HG03135 (cell line): ENCODE measurements around the gene STUB1.

Experiments
- ATAC-seq: cut with Tn5 transposase; IDR thresholded peaks from one replicate; pipeline ENCODE4 v1.9.1; 2021; ENCODE audit warnings: mild to moderate bottlenecking, moderate library complexity; ENCODE audit not compliant: unreplicated experiment

The STUB1 gene

GRCh38 chr16:643050-643368 is 37.2 kb upstream of the STUB1 start:
- no peak for ATAC-seq

DNA sequence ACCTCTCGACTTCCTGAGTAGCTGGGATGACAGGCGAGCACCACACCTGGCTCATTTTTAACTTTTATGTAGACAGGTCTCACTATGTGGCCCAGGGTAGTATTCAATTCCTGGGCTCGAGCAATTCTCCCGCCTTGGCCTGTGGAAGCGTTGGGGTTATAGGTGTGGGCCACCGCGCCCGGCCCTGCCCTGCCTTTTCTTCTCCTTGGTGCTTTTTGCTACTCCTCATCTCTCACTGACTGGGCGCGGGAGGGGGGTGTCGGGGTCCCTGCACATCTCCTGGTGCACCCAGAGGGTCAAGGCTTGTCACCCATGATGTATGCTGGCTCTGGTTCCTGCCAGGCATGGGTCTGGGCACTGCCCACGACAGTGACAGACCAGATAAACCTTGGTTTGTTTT is 35.7 kb upstream of the STUB1 start:
- ATAC-seq, result no peak

- no peak for ATAC-seq
Measured at GRCh38 chr16:645852-646678, 34.1 kb upstream of the STUB1 start.

DNA sequence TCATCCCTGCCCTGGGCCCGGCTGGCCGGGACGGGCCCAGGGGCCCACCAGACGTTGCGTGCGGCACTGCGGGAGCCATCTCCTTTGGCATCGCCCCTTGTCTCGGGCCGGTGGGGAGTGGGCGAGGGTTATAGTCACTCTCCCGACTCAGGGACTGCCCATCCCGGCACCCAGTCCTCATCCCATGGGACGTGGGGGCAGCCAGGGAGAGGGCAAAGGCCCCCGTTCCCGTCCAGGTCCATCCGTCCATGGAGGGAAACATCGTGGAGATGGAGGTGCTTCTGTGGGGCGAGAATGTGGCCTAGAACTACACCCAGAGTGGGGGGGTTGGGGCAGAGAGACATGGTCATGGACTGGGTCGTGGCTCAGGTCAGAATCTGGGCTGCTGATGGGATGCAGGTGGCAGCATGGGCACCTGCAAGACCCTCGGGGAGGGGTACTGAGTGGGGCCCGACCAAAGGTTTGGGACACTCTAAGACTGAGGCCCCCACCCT is 33.5 kb upstream of the STUB1 start:
- no peak for ATAC-seq

DNA sequence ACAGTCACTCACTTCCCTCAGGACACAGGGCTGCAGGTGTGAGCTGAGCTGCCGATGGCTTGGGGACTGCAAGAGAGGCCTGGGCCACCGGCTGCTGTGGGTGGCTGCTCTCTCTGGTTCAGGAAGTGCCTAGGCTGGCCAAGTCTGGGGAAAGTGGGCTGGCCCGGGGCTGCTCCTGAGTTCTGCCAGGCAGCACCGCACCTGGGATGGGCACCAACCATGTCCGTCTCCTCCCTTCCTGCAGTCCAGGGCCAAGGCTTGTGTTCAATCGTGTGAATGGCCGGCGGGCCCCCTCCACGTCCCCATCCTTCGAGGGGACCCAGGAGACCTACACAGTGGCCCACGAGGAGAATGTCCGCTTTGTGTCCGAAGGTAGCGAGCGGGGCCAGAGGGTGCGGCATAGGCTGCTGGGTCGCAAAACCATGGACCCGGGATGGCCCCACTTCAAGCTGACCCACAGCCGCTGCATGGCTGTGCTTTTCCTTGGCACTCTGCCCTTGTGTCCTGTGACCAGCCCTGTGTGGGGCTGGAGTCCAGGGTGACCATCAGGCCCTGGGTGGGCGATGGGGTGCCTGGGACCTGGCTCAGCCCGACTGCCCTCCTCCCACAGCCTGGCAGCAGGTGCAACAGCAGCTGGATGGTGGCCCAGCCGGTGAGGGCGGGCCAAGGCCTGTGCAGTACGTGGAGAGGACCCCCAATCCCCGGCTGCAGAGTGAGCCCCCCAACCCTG is 32.9 kb upstream of the STUB1 start:
- no peak for ATAC-seq

DNA sequence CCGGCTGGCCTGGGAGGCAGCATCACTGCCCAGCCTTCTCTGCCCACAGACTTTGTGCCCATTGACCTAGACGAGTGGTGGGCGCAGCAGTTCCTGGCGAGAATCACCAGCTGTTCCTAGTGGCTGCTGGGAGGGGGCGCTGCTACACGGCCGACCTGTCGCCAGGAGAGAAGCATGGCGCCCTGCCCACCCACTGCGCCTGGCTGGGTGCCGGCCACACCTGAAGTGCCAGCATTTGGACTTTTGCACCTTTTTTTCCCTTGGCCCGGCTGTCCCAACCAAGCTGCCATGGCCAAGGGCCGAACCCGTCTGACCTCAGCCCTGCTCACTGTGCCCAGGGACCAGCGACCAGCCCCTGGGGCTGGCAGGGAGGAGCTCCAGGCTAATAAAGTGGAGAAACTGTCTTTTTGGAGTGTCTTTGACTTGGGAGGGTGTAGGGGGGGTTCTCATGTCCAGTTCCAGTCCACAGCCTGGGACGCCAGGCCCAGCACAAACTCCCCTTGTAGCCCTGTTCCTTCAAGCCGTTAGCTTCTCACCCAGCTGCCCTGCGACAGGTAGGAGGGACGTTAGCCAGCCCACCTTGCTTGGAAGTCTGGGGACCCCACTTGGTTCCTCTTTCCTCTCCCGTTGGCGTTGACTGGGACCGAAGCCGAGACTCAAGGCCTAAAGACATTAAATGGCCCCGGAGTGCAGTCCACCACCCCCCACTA is 32.0 kb upstream of the STUB1 start:
- ATAC-seq, result no peak

DNA sequence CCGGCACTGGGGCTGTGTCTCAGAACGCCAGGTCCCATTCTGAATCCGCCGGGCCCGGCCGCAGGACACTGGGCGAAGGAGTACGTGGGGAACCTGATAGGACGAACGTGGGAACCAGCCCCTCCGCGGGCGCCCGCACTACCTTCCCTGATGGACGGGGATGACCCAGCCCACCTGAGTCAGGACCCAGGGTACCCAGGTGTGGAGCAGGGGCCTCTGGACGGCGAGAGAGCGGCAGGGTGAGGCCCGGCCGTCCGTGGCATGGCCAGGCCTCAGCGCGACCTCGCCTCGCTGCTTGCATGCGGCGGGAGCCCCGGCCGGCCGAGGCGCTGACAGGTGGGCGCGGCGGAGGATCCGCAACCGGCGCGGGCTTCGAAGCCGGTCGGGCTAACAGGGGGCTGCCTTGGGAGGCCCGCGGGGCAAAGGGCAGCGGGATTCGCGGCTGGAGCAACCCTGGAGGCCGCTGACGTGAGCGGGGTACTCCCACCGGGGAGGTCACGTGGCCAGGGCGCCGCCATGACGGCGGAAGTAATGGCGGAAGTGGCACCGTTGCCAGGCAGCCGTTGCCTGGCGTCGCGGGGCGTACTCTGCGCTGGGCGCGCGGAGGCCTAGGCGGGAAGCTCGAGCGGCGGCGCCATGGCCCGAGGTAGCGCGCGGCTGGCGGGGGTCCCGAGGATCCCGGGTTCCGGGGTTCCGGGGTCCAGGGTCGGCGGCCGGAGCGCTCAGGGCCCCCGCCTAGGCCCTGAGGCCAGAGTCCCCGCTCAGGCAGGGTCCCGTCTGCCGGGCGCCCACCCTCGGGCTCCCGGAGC is 31.2 kb upstream of the STUB1 start, which contains the start of gene WDR90:
Gene WDR90 (plus strand): TSS at position 585 of the 809 bp plus-strand sequence. CDS start 52 bp downstream, at position 637.
- ATAC-seq, result peak; percentile 68

DNA sequence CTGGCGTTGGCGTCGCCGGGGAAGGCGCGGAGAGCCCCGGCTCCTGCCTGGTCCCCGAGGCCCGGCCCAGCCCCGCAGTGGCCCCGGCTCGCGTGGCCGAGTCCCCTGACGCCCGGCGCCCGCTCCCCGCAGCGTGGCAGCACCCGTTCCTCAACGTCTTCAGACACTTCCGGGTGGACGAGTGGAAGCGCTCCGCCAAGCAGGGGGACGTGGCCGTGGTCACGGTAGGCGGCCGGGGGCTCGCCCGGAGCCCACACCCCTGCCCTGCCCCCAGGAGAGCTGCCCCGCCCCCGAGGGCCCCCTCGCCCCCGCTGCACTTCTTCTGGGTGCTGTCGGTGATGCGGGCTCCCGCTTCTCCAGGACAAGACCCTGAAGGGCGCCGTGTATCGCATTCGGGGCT is 30.6 kb upstream of the STUB1 start:
- no peak for ATAC-seq

DNA sequence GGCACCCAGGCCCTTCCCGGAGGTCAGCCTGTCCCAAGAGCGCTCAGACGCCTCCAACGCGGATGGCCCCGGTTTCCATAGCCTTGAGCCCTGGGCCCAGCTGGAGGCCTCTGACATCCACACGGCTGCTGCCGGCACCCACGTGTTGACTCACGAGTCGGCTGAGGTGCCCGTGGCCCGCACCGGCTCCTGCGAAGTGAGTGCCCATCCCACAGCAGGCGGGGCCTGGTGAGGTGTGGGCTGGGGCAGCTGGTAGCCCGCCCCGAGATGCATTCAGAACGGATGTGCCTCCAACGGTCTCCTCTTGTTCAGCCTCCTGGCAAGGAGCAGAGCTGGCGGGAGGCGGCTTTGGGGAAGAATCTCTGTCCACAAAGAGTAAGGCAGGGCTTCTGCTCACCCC is 28.4 kb upstream of the STUB1 start:
- no peak for ATAC-seq

DNA sequence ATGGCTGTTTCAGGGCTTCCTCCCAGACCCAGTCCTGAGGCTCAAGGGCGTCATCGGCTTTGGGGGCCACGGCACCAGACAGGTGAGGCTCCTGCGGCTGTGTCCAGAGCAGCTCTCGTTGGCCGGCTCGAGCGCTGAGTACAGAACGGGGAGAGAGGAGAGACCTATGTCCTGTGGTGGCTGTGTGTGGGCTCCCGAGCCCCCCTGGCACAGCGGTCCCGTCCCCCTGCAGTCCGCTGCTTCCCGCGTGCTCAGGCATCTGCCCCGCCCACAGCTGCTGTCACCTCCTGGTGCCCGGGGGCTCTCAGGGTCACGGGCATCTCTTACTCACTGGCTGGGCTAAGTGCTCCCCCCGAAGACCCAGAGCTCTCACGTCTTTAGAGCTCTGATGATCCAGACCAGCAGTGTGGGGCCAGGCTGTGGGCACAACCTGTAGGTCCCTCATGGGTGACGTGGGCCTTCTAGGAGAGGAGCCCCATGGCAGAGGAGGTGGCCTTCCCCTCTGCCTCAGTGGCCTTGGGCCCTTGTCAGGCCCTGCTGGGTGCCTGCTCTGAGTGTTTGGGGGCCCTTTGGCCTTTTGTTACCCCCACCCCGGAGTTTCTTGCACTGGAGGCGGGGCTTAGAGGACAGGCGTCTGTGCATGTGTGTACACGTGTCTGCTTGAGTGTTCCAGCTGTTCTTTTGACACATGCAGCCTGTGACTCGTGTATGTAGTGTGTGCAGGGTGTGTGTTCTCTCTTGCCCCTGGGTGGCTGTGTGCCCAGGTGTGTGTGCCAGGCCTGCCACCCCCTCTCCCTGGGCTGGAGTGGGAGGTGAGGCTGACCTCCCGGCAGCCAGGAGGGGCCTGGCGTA is 27.5 kb upstream of the STUB1 start:
- no peak for ATAC-seq

GRCh38 chr16:654034-654433 is 26.2 kb upstream of the STUB1 start:
- ATAC-seq, result no peak

- ATAC-seq, result no peak
Measured at GRCh38 chr16:657487-657886, 22.7 kb upstream of the STUB1 start.

DNA sequence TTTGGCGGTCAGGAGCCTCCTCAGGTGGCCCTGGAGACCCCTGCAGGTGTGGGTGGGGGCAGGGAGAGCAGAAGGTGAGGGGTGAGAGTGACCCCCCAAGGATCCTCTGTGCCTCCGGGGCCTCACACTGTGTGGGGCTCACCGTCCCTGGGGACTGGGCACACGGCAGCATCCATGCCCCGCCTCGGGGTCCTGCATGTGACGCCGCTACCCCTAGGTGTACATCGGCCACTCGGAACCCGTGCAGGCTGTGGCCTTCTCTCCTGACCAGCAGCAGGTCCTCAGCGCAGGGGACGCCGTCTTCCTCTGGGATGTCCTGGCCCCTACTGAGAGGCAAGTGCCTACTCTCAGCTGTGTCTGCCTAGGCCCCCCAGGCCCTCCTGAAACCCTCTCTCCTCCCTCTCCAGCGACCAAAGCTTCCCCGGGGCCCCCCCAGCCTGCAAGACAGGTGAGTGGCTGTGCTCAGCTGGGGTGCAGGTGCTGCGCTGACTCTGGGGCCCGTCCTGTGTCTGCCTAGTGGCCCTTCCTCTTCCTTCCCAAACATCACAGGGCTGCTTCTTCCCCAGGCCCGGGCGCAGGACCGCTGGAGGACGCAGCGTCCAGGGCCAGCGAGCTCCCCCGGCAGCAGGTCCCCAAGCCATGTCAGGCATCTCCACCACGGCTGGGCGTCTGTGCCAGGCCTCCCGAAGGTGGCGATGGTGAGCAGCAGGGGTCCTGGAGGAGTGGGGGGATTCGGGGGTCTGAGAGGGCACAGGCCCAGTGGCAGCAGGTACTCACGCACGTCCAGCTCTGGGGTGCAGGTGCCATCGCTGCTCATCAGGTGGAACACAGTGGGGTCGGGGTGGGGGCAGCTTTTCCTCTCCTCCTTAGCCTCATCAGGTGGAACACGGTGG is 21.3 kb upstream of the STUB1 start:
- no peak for ATAC-seq

- no peak for ATAC-seq
Measured at GRCh38 chr16:659618-660017, 20.6 kb upstream of the STUB1 start.

- no peak for ATAC-seq
Measured at GRCh38 chr16:660132-660458, 20.1 kb upstream of the STUB1 start.

DNA sequence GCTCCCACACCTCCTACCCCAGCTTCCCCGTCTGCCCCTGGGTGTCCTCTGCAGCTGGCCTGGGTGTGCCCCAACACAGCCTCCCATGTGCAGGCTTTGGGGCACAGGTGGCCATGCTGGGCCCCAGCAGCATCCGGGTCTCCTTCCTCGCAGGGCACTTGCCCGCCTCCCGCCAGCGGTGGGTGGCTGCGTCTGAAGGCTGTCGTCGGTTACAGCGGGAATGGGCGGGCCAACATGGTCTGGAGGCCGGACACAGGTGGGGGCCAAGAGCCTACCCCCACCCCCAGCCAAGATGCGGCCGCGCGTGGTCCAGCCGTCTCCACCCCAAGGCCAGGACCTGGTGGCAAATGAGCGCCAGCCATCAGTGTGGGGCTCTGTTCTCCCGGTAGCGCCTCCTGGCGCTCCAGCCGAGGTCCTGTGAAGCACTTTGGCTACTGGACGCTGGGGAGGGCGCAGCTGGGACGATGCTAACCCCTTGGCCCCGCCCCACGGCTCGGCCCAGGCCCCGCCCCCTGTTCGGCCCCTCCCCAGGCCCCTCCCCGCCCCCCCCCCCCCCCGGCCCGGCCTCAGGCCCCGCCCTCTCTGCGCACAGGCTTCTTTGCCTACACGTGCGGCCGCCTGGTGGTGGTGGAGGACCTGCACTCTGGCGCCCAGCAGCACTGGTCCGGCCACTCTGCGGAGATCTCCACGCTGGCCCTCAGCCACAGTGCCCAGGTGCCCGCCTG is 19.6 kb upstream of the STUB1 start:
- no peak for ATAC-seq

GRCh38 chr16:661184-661821 is 18.9 kb upstream of the STUB1 start:
- no peak for ATAC-seq

- ATAC-seq, result no peak
Measured at GRCh38 chr16:662095-662494, 18.1 kb upstream of the STUB1 start.
